Measurements from ENCODE around the gene BHLHE40. TPM values are rescaled to one million over a fixed set of nuclear protein-coding genes. Genes with fewer than 3 reads are reported as not detected.
"Not testable (repeated sequence)": the region's sequence is repeated elsewhere in the genome, so short reads cannot be mapped to it uniquely, and the experiment has no call there.

Gene BHLHE40
- total RNA-seq, 4 donors from 2014 or later, result 19.2 to 96.7 (median 45.3) TPM

DNA sequence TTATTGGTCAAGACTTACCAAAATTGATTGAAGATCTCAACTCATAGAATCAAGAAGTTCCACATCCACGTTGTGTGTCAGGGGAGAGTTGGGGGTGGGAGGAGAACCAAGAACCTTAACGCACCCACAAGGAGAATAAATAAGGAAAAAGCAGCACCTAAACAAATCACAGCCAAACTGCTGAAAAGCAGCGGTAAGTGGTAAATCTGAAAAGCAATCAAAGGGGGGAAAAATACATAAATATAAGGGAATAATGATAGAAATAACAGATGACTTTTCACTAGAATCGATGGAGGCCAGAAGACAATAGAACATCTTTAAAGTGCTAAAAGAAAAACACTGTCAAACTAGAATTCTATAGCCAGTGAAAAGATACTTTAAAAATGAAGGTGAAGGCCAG, 20.1 kb upstream of the BHLHE40 start:
- in situ Hi-C loops (cut with MboI; ENCODE audit: low sequenced_read_pairs in 4 of 4) (no loop called here), intact Hi-C loops (cut with DNase I; ENCODE audit: low total_unique reads) (loop anchor here (5.0 kb wide), 1 partner anchor 117 kb away; no protein-coding TSS in a partner anchor)
- Histone ChIP-seq H3K4me3 (no peak overlapping the region), H3K36me3 (no peaks in the 10 kb centered on the region), H3K27ac (no peak overlapping the region), H3K9me3 (no peaks in the 10 kb centered on the region), H3K4me1 (no peaks in the 10 kb centered on the region), H3K27me3 (no peaks in the 10 kb centered on the region)
- TF ChIP-seq, protein P1, sequence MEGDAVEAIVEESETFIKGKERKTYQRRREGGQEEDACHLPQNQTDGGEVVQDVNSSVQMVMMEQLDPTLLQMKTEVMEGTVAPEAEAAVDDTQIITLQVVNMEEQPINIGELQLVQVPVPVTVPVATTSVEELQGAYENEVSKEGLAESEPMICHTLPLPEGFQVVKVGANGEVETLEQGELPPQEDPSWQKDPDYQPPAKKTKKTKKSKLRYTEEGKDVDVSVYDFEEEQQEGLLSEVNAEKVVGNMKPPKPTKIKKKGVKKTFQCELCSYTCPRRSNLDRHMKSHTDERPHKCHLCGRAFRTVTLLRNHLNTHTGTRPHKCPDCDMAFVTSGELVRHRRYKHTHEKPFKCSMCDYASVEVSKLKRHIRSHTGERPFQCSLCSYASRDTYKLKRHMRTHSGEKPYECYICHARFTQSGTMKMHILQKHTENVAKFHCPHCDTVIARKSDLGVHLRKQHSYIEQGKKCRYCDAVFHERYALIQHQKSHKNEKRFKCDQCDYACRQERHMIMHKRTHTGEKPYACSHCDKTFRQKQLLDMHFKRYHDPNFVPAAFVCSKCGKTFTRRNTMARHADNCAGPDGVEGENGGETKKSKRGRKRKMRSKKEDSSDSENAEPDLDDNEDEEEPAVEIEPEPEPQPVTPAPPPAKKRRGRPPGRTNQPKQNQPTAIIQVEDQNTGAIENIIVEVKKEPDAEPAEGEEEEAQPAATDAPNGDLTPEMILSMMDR (IDR thresholded peaks at IDR 0.05 in 4 of 5, conservative IDR thresholded peaks at IDR 0.05 in 1 of 5), result no peak
- no peak for TF ChIP-seq POLR2A (IDR thresholded peaks at IDR 0.05)
- ATAC-seq (no peak), DNase-seq (no peak)

DNA sequence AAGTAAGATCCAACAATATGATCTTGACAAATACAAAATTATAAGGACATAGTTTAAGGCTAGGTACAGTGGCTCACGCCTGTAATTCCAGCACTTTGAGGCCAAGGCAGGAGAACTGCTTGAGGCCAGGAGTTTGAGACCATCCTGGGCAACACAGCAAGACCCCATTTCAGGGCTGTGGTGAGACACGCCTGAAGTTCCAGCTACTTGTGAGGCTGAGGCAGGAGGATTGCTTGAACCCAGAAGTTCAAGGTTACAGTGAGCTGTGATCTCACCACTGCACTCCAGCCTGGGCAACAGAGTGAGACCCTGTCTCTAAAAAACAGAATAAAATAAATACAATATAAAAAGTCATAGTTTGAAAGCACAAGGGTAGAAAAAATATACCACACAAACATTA, 17.4 kb upstream of the BHLHE40 start:
- H3K36me3 ChIP-seq; H3K27ac ChIP-seq; ATAC-seq; H3K27me3 ChIP-seq; H3K4me1 ChIP-seq; in situ Hi-C loops (cut with MboI; ENCODE audit: low sequenced_read_pairs in 4 of 4); H3K4me3 ChIP-seq; DNase-seq; H3K9me3 ChIP-seq: not testable (repeated sequence)
- intact Hi-C loops (cut with DNase I; ENCODE audit: low total_unique reads), result loop anchor here (5.0 kb wide), 1 partner anchor 75 kb away; no protein-coding TSS in a partner anchor

DNA sequence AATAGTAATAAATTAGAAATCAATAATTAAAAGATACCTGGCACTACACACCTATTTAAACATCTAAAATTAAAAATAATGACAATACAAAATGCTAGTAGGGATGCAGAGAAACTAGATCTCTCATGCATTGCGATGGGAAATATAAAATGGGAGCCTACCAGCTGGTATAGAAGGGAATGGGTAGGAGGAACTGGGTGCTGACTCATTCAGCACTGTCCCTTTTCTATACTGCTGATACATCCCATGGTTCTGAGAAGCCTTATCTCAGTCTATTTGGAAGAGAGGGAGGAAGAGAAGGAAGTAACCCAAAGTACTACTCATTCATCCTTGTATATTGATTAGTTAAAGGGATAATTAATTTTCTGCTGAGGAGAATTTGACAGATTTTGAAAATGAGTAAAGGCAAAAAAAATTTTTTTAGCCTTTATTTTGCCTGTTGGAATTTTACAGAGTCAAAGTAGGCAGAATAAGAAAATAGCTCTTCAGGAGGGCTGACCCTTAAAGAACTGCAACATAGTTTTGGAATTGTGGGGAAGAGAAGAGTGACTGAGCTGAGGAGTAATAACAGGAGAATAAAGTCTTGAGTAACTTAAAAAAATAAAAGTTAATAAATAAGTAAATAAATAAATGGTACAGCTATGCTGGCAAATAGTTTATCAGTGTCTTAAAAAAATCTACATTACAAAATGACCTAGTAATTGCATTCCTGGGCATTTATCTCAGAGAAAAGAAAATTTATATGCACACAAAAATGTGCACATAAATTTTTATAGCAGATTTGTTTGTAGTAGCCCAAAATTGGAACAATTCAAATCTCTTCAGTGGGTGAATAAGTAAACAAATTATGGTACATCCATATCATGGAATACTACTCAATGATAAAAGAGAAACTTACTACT, 15.3 kb upstream of the BHLHE40 start:
- no peak for DNase-seq
- H3K4me3 ChIP-seq, result no peak overlapping the region
- H3K4me1 ChIP-seq, result no peaks in the 10 kb centered on the region
- H3K36me3 ChIP-seq, result no peaks in the 10 kb centered on the region
- TF ChIP-seq, protein P1 (IDR thresholded peaks at IDR 0.05 in 4 of 5, conservative IDR thresholded peaks at IDR 0.05 in 1 of 5), result no peak
- TF ChIP-seq POLR2A (IDR thresholded peaks at IDR 0.05), result no peak
- in situ Hi-C loops (cut with MboI; ENCODE audit: low sequenced_read_pairs in 4 of 4) (no loop called here), intact Hi-C loops (cut with DNase I; ENCODE audit: low total_unique reads) (loop anchor here (5.0 kb wide), 1 partner anchor 77 kb away; no protein-coding TSS in a partner anchor)
- no peak for ATAC-seq
- no peaks in the 10 kb centered on the region for H3K9me3 ChIP-seq
- H3K27me3 ChIP-seq, result no peaks in the 10 kb centered on the region
- no peak overlapping the region for H3K27ac ChIP-seq

DNA sequence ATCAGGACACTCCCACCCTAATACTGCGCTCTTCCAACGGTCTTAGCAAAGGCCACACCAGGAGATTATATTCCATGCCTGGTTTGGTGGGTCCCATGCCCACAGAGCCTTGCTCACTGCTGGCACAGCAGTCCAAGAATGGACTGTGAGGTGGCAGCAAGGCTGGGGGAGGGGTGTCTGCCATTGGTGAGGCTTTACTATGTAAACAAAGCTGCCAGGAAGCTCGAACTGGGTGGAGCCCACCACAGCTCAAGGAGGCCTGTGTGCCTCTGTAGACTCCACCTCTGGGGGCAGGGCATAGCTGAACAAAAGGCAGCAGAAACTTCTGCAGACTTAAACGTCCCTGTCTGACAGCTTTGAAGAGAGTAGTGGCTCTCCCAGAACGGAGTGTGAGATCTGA, 13.2 kb upstream of the BHLHE40 start:
- H3K27me3 ChIP-seq, result not testable (repeated sequence)

DNA sequence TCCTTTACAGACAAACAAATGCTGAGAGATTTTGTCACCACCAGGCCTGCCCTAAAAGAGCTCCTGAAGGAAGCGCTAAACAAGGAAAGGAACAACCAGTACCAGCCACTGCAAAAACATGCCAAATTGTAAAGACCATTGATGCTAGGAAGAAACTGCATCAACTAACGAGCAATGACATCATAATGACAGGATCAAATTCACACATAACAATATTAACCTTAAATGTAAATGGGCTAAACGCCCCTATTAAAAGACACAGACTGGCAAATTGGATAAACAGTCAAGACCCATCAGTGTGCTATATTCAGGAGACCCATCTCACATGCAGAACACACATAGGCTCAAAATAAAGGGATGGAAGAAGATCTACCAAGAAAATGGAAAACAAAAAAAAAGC, 11.6 kb upstream of the BHLHE40 start:
- H3K4me1 ChIP-seq; H3K27me3 ChIP-seq; H3K4me3 ChIP-seq; H3K27ac ChIP-seq; ATAC-seq; H3K9me3 ChIP-seq; H3K36me3 ChIP-seq; intact Hi-C loops (cut with DNase I; ENCODE audit: low total_unique reads); DNase-seq; in situ Hi-C loops (cut with MboI; ENCODE audit: low sequenced_read_pairs in 4 of 4): not testable (repeated sequence)

More for the DNA sequence above, 13.2 kb upstream of the BHLHE40 start:
- intact Hi-C loops (cut with DNase I; ENCODE audit: low total_unique reads); H3K4me1 ChIP-seq; in situ Hi-C loops (cut with MboI; ENCODE audit: low sequenced_read_pairs in 4 of 4); ATAC-seq; H3K27ac ChIP-seq; H3K9me3 ChIP-seq; H3K4me3 ChIP-seq; H3K36me3 ChIP-seq; DNase-seq: not testable (repeated sequence)

DNA sequence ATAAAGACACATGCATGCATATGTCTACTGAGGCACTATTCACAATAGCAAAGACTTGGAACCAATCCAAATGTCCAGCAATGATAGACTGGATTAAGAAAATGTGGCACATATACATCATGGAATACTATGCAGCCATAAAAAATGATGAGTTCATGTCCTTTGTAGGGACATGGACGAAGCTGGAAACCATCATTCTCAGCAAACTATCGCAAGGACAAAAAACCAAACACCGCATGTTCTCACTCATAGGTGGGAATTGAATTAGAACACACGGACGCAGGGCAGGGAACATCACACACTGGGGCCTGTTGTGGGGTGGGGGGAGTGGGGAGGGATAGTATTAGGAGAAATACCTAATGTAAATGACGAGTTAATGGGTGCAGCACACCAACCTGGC, 7.8 kb upstream of the BHLHE40 start:
- H3K36me3 ChIP-seq; H3K4me3 ChIP-seq; intact Hi-C loops (cut with DNase I; ENCODE audit: low total_unique reads); ATAC-seq; H3K27me3 ChIP-seq; H3K27ac ChIP-seq; H3K4me1 ChIP-seq; DNase-seq; H3K9me3 ChIP-seq: not testable (repeated sequence)
- in situ Hi-C loops (cut with MboI; ENCODE audit: low sequenced_read_pairs in 4 of 4), result loop anchor here in 2 of 4 donors (10.0 kb wide), 2 partner anchors 53 to 257 kb away; no protein-coding TSS in a partner anchor
